SU-DHL-6 (cell line): ENCODE data around the gene SLC6A4.

ENCODE experiments used
- H2AFZ ChIP-seq: fragments of 200-600 bp; sonication (generic); 2 replicates; pipeline ENCODE4 v1.6.1; 2014; ENCODE audit warnings: low read depth, mild to moderate bottlenecking, moderate library complexity, mixed read lengths, antibody characterized with exemption, low read length; ENCODE audit not compliant: severe bottlenecking
- H3F3A ChIP-seq: fragments of 200-600 bp; shearing (Covaris generic); 2 replicates; pipeline ENCODE4 v1.6.0; 2016; ENCODE audit warnings: antibody characterized with exemption, mild to moderate bottlenecking; ENCODE audit not compliant: insufficient read depth
- H3K27ac ChIP-seq: fragments of 200-600 bp; sonication (generic); 2 replicates; pipeline ENCODE4 v1.5.1; 2016; ENCODE audit warnings: low read depth, mild to moderate bottlenecking, low read length, moderate library complexity, mixed read lengths
- H3K27me3 ChIP-seq: fragments of 200-600 bp; sonication (generic), shearing (Covaris generic); 2 replicates; pipeline ENCODE4 v1.6.0; 2014; ENCODE audit warnings: mild to moderate bottlenecking, low read length
- H3K36me3 ChIP-seq: fragments of 200-600 bp; sonication (generic); 2 replicates; pipeline ENCODE4 v1.6.1; 2014; ENCODE audit warnings: mild to moderate bottlenecking, low read length, mixed read lengths
- H3K4me2 ChIP-seq: fragments of 300-600, 200-600 bp; shearing (Covaris generic), sonication (generic); 2 replicates; pipeline ENCODE4 v1.6.0; 2014; ENCODE audit warnings: low read length, low read depth, mild to moderate bottlenecking; ENCODE audit not compliant: poor library complexity, severe bottlenecking
- H3K4me3 ChIP-seq: fragments of 200-600 bp; sonication (generic); 2 replicates; pipeline ENCODE4 v1.5.1; 2014; ENCODE audit warnings: antibody characterized with exemption, low read length, mild to moderate bottlenecking, mixed read lengths; ENCODE audit not compliant: insufficient read depth, poor library complexity, severe bottlenecking
- H3K79me2 ChIP-seq: fragments of 200-600 bp; sonication (generic); 2 replicates; pipeline ENCODE4 v1.6.1; 2014; ENCODE audit warnings: mild to moderate bottlenecking, low read length, moderate library complexity; ENCODE audit not compliant: insufficient read depth
- H3K9ac ChIP-seq: fragments of 200-600 bp; sonication (generic); 2 replicates; pipeline ENCODE4 v1.7.0; 2014; ENCODE audit warnings: mild to moderate bottlenecking, low read length
- H3K9me2 ChIP-seq: fragments of 200-600 bp; sonication (generic); replicated peaks from 2 replicates; pipeline ENCODE4 v1.6.1; 2014; ENCODE audit warnings: low read length; ENCODE audit not compliant: insufficient read depth
- H3K9me3 ChIP-seq: fragments of 200-600 bp; sonication (generic); 2 replicates; pipeline ENCODE4 v1.6.1; 2014; ENCODE audit warnings: low read length, mixed read lengths; ENCODE audit not compliant: insufficient read depth
- H4K20me1 ChIP-seq: fragments of 200-600 bp; sonication (generic); 2 replicates; pipeline ENCODE4 v1.6.1; 2014; ENCODE audit warnings: low read depth, mild to moderate bottlenecking, antibody characterized with exemption, low read length, moderate library complexity, mixed read lengths
- CTCF ChIP-seq: fragments of 200-600 bp; sonication (generic); IDR thresholded peaks from one replicate; pipeline ENCODE4 v1.5.1; 2017; ENCODE audit warnings: antibody characterized with exemption, mild to moderate bottlenecking, low read length, moderate library complexity; ENCODE audit not compliant: insufficient read depth, poor library complexity, severe bottlenecking
- EZH2phosphoT487 ChIP-seq: fragments of 200-600 bp; sonication (generic), shearing (Covaris generic); conservative IDR thresholded peaks from 2 replicates; pipeline ENCODE4 v1.6.1; 2018; ENCODE audit warnings: mild to moderate bottlenecking, antibody characterized with exemption, low read length, moderate library complexity, mixed read lengths

Gene SLC6A4

GRCh38 chr17:30172560-30172959, 62.9 kb downstream of the SLC6A4 start:
- peaks cover 8% of the 10 kb centered on the region; the same call in 1 of the 2 replicates for H3K36me3 ChIP-seq
- H3K27ac ChIP-seq: no peak overlapping the region
- H4K20me1 ChIP-seq: no peaks in the 10 kb centered on the region
- H3K9me2 ChIP-seq: no peaks in the 10 kb centered on the region
- H3K4me3 ChIP-seq: no peak overlapping the region
- TF ChIP-seq EZH2phosphoT487 (no peak), CTCF (no peak)
- no peak overlapping the region for H2AFZ ChIP-seq
- H3K9ac ChIP-seq: no peak overlapping the region
- H3K79me2 ChIP-seq: peaks cover 6% of the 10 kb centered on the region
- H3K27me3 ChIP-seq: no peaks in the 10 kb centered on the region
- peaks cover 14% of the 10 kb centered on the region; the same call in 1 of the 2 replicates for H3F3A ChIP-seq
- H3K9me3 ChIP-seq: no peaks in the 10 kb centered on the region
- H3K4me2 ChIP-seq: no peak overlapping the region

DNA sequence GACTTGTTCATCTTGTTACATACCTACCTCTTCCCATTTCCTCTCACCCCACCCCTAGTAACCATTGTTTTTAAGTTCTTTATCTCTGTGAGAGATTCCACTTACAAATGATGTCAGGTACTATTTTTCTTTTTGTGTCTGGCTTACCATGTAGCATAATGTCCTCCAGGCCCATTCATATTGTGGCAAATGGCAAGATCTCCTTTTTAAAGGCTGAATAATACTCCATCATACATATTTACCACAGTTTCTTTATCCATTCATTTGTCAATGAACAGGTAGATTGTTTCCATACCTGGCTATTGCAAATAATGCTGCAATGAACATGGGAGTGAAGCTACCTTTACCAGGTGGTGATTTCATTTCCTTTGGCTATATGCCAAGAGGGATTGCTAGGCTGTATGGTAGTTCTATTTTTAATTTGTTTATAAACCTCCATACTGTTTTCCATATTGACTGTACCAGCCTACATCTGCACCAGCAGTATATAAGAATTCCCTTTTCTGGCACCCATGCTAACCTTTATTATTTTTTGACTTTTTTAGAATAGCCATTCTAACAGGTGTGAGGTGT, 65.0 kb downstream of the SLC6A4 start:
- Histone ChIP-seq H3K9me2 (no peaks in the 10 kb centered on the region), H3K79me2 (peaks cover 22% of the 10 kb centered on the region), H3K27me3 (no peaks in the 10 kb centered on the region), H3F3A (peaks cover 22% of the 10 kb centered on the region; the same call in 1 of the 2 replicates), H3K9ac (no peak overlapping the region), H3K36me3 (peaks cover 8% of the 10 kb centered on the region; the same call in 1 of the 2 replicates), H3K4me3 (no peak overlapping the region), H3K9me3 (no peaks in the 10 kb centered on the region), H3K4me2 (no peak overlapping the region), H3K27ac (no peak overlapping the region), H2AFZ (no peak overlapping the region), H4K20me1 (0 out of 2 replicates have a peak, but pooled peaks cover 4% of the 10 kb centered on the region)
- no peak for TF ChIP-seq EZH2phosphoT487
- TF ChIP-seq CTCF: no peak

DNA sequence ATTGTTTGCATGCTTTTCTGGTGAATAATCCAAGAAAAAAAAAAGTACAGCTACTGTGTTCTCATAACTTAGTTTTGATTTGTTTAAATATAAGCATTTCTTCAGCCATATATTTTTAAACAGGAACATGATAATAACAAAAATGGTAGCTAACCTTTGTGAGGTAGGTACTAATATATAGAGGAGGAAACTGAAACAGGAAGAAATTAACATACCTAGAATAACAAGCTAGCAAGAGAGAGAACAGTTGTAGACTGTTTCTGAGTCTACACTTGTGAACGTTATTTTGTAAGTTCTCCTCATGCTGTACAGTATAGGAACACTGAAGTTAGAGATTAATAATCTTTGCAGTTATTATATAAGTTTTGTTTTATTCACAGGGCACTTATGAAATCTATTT, 69.5 kb downstream of the SLC6A4 start:
- H2AFZ ChIP-seq: no peak overlapping the region
- H3K27ac ChIP-seq: peak overlapping the region; percentile 57
- H3K79me2 ChIP-seq: peaks cover 38% of the 10 kb centered on the region
- H3K4me3 ChIP-seq: peak overlapping the region; percentile 11
- H3K4me2 ChIP-seq: peak overlapping the region; percentile 53
- H3K9me2 ChIP-seq: no peaks in the 10 kb centered on the region
- TF ChIP-seq EZH2phosphoT487 (no peak), CTCF (no peak)
- H3K9ac ChIP-seq: no peak overlapping the region
- H3K9me3 ChIP-seq: no peaks in the 10 kb centered on the region
- H3F3A ChIP-seq: peaks cover 39% of the 10 kb centered on the region
- H3K27me3 ChIP-seq: no peaks in the 10 kb centered on the region
- 0 out of 2 replicates have a peak, but pooled peaks cover 4% of the 10 kb centered on the region for H4K20me1 ChIP-seq
- H3K36me3 ChIP-seq: peaks cover 15% of the 10 kb centered on the region
